ENCODE data around the gene FGG.

Gene FGG

GRCh38 chr4:154614306-154614705 lies 1.9 kb upstream of the FGG start:
- no peak overlapping the region for H2AFZ ChIP-seq (ENCODE audit: low read depth)

GRCh38 chr4:154611833-154612232 lies 623 bp downstream of the FGG start:
- no peak overlapping the region for H3K9ac ChIP-seq
- no peak overlapping the region for H3K4me2 ChIP-seq
- H2AFZ ChIP-seq (ENCODE audit: low read depth) = no peak overlapping the region
- no peak for TF ChIP-seq CTCF (conservative IDR thresholded peaks at IDR 0.05; ENCODE audit: low read depth, low read length)
- H3K27me3 ChIP-seq (ENCODE audit: insufficient read depth, low read depth) = no peaks in the 10 kb centered on the region
- H3K4me1 ChIP-seq (ENCODE audit: low read depth, poor library complexity, severe bottlenecking) = peaks cover 11% of the 10 kb centered on the region
- no peaks in the 10 kb centered on the region for H3K79me2 ChIP-seq (ENCODE audit: insufficient read depth, low read depth)
- H3K27ac ChIP-seq = no peak overlapping the region
- H3K4me3 ChIP-seq (IDR thresholded peaks at IDR 0.05; ENCODE audit: insufficient read depth, low read depth, low read length) = no peak overlapping the region
- H4K20me1 ChIP-seq (ENCODE audit: insufficient read depth) = no peaks in the 10 kb centered on the region
- no peaks in the 10 kb centered on the region for H3K36me3 ChIP-seq (ENCODE audit: insufficient read depth)

More at GRCh38 chr4:154614306-154614705, 1.9 kb upstream of the FGG start:
- Histone ChIP-seq H3K36me3 (ENCODE audit: insufficient read depth) (no peaks in the 10 kb centered on the region), H3K79me2 (ENCODE audit: insufficient read depth, low read depth) (no peaks in the 10 kb centered on the region), H3K4me2 (no peak overlapping the region), H3K9ac (no peak overlapping the region), H3K27me3 (ENCODE audit: insufficient read depth, low read depth) (no peaks in the 10 kb centered on the region), H3K4me1 (ENCODE audit: low read depth, poor library complexity, severe bottlenecking) (peaks cover 19% of the 10 kb centered on the region), H3K27ac (no peak overlapping the region), H4K20me1 (ENCODE audit: insufficient read depth) (no peaks in the 10 kb centered on the region), H3K4me3 (IDR thresholded peaks at IDR 0.05; ENCODE audit: insufficient read depth, low read depth, low read length) (no peak overlapping the region)
- no peak for TF ChIP-seq CTCF (conservative IDR thresholded peaks at IDR 0.05; ENCODE audit: low read depth, low read length)

- Histone ChIP-seq H2AFZ (ENCODE audit: low read depth) (no peak overlapping the region), H3K27ac (no peak overlapping the region), H3K4me1 (ENCODE audit: low read depth, poor library complexity, severe bottlenecking) (no peaks in the 10 kb centered on the region), H3K4me2 (no peak overlapping the region), H4K20me1 (ENCODE audit: insufficient read depth) (no peaks in the 10 kb centered on the region), H3K9ac (no peak overlapping the region), H3K27me3 (ENCODE audit: insufficient read depth, low read depth) (no peaks in the 10 kb centered on the region), H3K36me3 (ENCODE audit: insufficient read depth) (no peaks in the 10 kb centered on the region), H3K79me2 (ENCODE audit: insufficient read depth, low read depth) (no peaks in the 10 kb centered on the region), H3K4me3 (IDR thresholded peaks at IDR 0.05; ENCODE audit: insufficient read depth, low read depth, low read length) (no peak overlapping the region)
- TF ChIP-seq CTCF (conservative IDR thresholded peaks at IDR 0.05; ENCODE audit: low read depth, low read length) = no peak
Measured at GRCh38 chr4:154610582-154610981, 1.9 kb downstream of the FGG start.

- H4K20me1 ChIP-seq (ENCODE audit: insufficient read depth) = no peaks in the 10 kb centered on the region
- H3K4me2 ChIP-seq = no peak overlapping the region
- H3K27me3 ChIP-seq (ENCODE audit: insufficient read depth, low read depth) = no peaks in the 10 kb centered on the region
- no peak overlapping the region for H3K9ac ChIP-seq
- no peak for TF ChIP-seq CTCF (conservative IDR thresholded peaks at IDR 0.05; ENCODE audit: low read depth, low read length)
- H2AFZ ChIP-seq (ENCODE audit: low read depth) = no peak overlapping the region
- H3K4me3 ChIP-seq (IDR thresholded peaks at IDR 0.05; ENCODE audit: insufficient read depth, low read depth, low read length) = no peak overlapping the region
- no peaks in the 10 kb centered on the region for H3K36me3 ChIP-seq (ENCODE audit: insufficient read depth)
- no peaks in the 10 kb centered on the region for H3K4me1 ChIP-seq (ENCODE audit: low read depth, poor library complexity, severe bottlenecking)
- no peak overlapping the region for H3K27ac ChIP-seq
- no peaks in the 10 kb centered on the region for H3K79me2 ChIP-seq (ENCODE audit: insufficient read depth, low read depth)
Measured at GRCh38 chr4:154609532-154609931, 2.9 kb downstream of the FGG start.
